Prostate gland (tissue), 2 donors: ENCODE measurements around the gene PHETA1.

Source experiments
- POLR2A ChIP-seq: fragments of 450-650 bp; IDR thresholded peaks from one replicate; pipeline ENCODE4 v1.6.1; 2016; ENCODE audit warnings: antibody characterized with exemption, mild to moderate bottlenecking
- POLR2AphosphoS5 ChIP-seq: sonication (generic); formaldehyde crosslinking; IDR thresholded peaks from one replicate; pipeline ENCODE4 v1.6.1; 2017; ENCODE audit warnings: antibody characterized with exemption
- TF ChIP-seq, protein P1 (sequence below), 4 experiments: fragments of 200-600 bp in 2 of 4; fragments of 450-650 bp in 2 of 4; sonication (generic) in 2 of 4; IDR thresholded peaks; 1 replicate in 3 of 4; 2 replicates in 1 of 4; pipeline ENCODE4 v1.5.1; 2016 to 2019; ENCODE audit warnings: antibody characterized with exemption in 4 of 4, mild to moderate bottlenecking in 2 of 4, moderate library complexity in 2 of 4

DNA sequence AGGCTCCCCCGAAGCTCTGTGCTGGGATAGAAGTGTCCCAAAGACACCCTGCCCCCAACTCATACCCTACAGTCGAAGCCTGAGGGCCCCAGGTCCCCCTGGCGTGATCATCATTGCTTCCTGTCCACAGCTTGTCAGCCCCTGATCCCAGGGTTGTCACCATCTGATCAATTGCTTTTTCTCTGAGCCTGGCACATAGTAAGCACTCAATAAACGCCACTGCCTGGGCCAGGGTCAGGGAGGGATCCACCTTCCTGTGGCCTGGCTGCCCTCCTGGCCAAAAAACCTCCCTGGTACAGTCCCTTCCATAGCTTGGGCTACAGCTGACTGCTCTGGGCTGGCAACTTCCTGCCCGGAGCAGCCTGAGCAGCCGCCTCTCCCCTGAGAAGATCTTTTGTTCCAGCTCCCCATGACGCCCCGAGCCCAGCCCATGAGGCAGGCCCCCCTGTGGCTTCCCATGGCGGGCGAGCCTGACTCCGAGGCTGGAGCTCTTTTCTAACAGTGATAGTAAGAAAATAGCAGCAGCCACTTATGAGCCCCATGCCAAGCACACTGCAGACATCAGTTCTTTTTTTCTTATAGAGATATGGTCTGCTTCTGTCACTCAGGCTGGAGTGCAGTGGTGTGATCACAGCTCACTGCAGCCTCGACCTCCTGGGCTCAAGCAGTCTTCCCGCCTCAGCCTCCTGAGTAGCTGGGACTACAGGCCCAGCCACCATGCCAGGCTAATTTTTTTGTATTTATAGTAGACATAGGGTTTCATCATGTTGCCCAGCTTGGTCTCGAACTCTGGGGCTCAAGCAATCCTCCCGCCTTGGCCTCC, 43.3 kb upstream of the PHETA1 start:
- TF ChIP-seq POLR2AphosphoS5, result no peak
- TF ChIP-seq, protein P1, sequence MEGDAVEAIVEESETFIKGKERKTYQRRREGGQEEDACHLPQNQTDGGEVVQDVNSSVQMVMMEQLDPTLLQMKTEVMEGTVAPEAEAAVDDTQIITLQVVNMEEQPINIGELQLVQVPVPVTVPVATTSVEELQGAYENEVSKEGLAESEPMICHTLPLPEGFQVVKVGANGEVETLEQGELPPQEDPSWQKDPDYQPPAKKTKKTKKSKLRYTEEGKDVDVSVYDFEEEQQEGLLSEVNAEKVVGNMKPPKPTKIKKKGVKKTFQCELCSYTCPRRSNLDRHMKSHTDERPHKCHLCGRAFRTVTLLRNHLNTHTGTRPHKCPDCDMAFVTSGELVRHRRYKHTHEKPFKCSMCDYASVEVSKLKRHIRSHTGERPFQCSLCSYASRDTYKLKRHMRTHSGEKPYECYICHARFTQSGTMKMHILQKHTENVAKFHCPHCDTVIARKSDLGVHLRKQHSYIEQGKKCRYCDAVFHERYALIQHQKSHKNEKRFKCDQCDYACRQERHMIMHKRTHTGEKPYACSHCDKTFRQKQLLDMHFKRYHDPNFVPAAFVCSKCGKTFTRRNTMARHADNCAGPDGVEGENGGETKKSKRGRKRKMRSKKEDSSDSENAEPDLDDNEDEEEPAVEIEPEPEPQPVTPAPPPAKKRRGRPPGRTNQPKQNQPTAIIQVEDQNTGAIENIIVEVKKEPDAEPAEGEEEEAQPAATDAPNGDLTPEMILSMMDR (IDR thresholded peaks at IDR 0.05), result no peak
- no peak for TF ChIP-seq POLR2A
